Lower leg skin (tissue), 3 donors: ENCODE data around the gene MOGAT3.

Experiments used
- POLR2A ChIP-seq, 2 donors: fragments of 450-650 bp; IDR thresholded peaks; one replicate each; pipeline ENCODE4 v1.6.1; 2016 to 2017; ENCODE audit warnings: antibody characterized with exemption in 2 of 2, mild to moderate bottlenecking in 1 of 2, moderate library complexity in 1 of 2
- TF ChIP-seq, protein P1 (sequence below), 3 donors: fragments of 450-650 bp; IDR thresholded peaks; one replicate each; pipeline ENCODE4 v1.5.1; 2016; ENCODE audit warnings: antibody characterized with exemption in 3 of 3, mild to moderate bottlenecking in 3 of 3, moderate library complexity in 2 of 3

DNA sequence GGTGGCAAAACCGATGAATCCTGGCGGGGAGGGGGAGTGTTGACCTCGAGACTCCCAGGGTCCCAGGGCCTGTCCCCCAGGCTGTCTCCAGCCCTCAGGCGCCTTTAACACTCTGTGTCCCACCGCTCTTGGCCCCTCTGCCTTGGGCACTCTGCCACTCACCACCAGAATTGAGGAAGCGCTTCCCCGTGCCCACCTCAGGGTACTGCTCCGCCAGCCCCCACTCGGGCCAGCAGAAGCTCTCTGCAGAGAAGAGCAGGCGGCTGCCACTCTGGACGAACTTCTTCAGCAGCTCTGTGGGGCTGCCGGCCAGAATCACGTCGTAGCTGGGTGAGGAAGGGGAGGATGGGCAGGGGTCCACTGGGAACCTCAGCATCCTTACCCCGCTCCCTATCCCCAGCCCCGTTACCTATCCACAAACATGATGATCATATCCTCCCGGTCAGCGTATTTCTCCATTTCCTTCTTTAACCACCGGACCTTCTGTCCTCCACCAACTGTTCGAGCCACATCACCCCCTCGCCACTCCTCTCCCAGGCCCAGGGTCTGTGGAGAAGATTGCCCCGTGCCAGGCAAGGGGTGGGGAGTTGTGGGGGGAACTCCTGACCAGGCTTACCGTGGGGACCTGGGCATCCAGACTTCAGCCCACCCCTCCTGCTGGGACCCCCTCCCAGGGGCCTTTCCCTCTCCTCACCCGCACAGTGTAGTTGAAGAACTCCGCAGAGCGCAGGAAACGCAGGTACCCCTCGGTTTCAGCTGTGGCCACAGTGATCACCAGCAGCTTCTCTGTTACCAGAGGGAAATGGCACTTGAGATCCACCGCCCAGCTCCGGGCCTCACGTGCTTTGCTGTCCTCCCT lies 15.4 kb upstream of the MOGAT3 start:
- TF ChIP-seq, protein P1, sequence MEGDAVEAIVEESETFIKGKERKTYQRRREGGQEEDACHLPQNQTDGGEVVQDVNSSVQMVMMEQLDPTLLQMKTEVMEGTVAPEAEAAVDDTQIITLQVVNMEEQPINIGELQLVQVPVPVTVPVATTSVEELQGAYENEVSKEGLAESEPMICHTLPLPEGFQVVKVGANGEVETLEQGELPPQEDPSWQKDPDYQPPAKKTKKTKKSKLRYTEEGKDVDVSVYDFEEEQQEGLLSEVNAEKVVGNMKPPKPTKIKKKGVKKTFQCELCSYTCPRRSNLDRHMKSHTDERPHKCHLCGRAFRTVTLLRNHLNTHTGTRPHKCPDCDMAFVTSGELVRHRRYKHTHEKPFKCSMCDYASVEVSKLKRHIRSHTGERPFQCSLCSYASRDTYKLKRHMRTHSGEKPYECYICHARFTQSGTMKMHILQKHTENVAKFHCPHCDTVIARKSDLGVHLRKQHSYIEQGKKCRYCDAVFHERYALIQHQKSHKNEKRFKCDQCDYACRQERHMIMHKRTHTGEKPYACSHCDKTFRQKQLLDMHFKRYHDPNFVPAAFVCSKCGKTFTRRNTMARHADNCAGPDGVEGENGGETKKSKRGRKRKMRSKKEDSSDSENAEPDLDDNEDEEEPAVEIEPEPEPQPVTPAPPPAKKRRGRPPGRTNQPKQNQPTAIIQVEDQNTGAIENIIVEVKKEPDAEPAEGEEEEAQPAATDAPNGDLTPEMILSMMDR (IDR thresholded peaks at IDR 0.05), result no peak
- no peak for TF ChIP-seq POLR2A (IDR thresholded peaks at IDR 0.05)
